ENCODE data around the gene CLEC10A.

GRCh38 chr17:7063518-7064094, 16.4 kb downstream of the CLEC10A start:
- TF ChIP-seq, protein P1, sequence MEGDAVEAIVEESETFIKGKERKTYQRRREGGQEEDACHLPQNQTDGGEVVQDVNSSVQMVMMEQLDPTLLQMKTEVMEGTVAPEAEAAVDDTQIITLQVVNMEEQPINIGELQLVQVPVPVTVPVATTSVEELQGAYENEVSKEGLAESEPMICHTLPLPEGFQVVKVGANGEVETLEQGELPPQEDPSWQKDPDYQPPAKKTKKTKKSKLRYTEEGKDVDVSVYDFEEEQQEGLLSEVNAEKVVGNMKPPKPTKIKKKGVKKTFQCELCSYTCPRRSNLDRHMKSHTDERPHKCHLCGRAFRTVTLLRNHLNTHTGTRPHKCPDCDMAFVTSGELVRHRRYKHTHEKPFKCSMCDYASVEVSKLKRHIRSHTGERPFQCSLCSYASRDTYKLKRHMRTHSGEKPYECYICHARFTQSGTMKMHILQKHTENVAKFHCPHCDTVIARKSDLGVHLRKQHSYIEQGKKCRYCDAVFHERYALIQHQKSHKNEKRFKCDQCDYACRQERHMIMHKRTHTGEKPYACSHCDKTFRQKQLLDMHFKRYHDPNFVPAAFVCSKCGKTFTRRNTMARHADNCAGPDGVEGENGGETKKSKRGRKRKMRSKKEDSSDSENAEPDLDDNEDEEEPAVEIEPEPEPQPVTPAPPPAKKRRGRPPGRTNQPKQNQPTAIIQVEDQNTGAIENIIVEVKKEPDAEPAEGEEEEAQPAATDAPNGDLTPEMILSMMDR (IDR thresholded peaks at IDR 0.05; ENCODE audit: insufficient read depth, low read depth, low read length), result no peak
- no peak for TF ChIP-seq EZH2 (IDR thresholded peaks at IDR 0.05; ENCODE audit: insufficient read depth, low read length)
